ENCODE data around the gene KRT85.

KRT85 gene

DNA sequence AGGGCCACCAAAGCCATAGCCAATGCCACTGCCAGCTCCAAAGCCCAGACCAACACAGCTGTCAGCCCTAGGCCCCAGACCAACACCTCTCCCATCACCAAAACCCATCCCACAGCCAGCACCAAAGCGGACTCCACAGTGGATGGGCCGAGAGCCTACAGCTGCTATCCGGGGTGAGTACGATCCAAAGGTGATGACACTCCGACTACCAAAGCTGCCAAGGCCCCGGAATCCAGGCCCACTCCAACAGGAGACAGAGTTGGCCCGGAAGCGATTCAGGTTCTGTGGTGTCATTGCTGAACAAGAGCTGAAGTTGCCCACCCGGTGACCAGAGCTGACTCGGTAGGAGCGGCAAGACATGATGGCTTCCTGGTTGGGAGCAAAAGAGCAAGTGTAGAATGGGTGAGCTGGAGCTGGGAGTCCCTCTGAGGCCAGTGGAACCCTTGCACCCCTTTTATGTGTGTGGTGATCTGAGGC lies 18.0 kb upstream of the KRT85 start, which contains the start of gene KRT84:
Gene KRT84, minus strand, starts transcription at position 427 of the 477 bp plus-strand sequence. Its CDS starts 67 bp downstream, at position 360.
- TF ChIP-seq POLR2AphosphoS5 (IDR thresholded peaks at IDR 0.05; ENCODE audit: low read depth, low read length) (no peak), SIN3A (IDR thresholded peaks at IDR 0.05; ENCODE audit: borderline replicate concordance, insufficient read depth, low read length) (no peak), FOXP2 (optimal IDR thresholded peaks at IDR 0.05; ENCODE audit: borderline replicate concordance, extremely low read depth, extremely low read length, insufficient read depth) (no peak), TAF1 (IDR thresholded peaks at IDR 0.05; ENCODE audit: borderline replicate concordance, insufficient read depth, low read length) (no peak)
- TF ChIP-seq, protein P1, sequence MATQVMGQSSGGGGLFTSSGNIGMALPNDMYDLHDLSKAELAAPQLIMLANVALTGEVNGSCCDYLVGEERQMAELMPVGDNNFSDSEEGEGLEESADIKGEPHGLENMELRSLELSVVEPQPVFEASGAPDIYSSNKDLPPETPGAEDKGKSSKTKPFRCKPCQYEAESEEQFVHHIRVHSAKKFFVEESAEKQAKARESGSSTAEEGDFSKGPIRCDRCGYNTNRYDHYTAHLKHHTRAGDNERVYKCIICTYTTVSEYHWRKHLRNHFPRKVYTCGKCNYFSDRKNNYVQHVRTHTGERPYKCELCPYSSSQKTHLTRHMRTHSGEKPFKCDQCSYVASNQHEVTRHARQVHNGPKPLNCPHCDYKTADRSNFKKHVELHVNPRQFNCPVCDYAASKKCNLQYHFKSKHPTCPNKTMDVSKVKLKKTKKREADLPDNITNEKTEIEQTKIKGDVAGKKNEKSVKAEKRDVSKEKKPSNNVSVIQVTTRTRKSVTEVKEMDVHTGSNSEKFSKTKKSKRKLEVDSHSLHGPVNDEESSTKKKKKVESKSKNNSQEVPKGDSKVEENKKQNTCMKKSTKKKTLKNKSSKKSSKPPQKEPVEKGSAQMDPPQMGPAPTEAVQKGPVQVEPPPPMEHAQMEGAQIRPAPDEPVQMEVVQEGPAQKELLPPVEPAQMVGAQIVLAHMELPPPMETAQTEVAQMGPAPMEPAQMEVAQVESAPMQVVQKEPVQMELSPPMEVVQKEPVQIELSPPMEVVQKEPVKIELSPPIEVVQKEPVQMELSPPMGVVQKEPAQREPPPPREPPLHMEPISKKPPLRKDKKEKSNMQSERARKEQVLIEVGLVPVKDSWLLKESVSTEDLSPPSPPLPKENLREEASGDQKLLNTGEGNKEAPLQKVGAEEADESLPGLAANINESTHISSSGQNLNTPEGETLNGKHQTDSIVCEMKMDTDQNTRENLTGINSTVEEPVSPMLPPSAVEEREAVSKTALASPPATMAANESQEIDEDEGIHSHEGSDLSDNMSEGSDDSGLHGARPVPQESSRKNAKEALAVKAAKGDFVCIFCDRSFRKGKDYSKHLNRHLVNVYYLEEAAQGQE (IDR thresholded peaks at IDR 0.05; ENCODE audit: insufficient read depth in 1 of 2, low read depth in 2 of 2, low read length in 2 of 2): no peak

DNA sequence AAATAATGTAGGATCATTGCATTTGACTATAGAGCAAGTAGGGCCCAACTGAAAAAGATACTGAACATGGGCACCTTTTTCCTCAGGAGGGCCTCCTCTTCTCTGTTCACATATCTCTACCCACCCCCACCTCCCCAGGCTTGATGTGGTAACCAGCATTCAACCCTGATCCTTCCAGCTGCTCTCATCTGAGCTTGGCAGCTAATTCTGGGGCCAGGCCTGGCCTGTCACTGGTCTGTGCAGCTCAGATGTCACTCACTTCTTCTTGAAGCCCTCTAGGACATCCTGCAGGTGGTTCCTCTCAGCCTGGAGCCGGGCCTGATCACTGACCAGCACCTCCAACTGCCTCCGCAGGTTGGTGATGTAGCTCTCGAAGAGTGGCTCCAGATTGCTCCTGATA lies 16.1 kb upstream of the KRT85 start:
- TF ChIP-seq FOXP2 (optimal IDR thresholded peaks at IDR 0.05; ENCODE audit: borderline replicate concordance, extremely low read depth, extremely low read length, insufficient read depth): no peak
- TF ChIP-seq SIN3A (IDR thresholded peaks at IDR 0.05; ENCODE audit: borderline replicate concordance, insufficient read depth, low read length): no peak
- TF ChIP-seq POLR2AphosphoS5 (IDR thresholded peaks at IDR 0.05; ENCODE audit: low read depth, low read length): no peak
- TF ChIP-seq, protein P1 (IDR thresholded peaks at IDR 0.05; ENCODE audit: insufficient read depth in 1 of 2, low read depth in 2 of 2, low read length in 2 of 2): no peak
- TF ChIP-seq TAF1 (IDR thresholded peaks at IDR 0.05; ENCODE audit: borderline replicate concordance, insufficient read depth, low read length): no peak

DNA sequence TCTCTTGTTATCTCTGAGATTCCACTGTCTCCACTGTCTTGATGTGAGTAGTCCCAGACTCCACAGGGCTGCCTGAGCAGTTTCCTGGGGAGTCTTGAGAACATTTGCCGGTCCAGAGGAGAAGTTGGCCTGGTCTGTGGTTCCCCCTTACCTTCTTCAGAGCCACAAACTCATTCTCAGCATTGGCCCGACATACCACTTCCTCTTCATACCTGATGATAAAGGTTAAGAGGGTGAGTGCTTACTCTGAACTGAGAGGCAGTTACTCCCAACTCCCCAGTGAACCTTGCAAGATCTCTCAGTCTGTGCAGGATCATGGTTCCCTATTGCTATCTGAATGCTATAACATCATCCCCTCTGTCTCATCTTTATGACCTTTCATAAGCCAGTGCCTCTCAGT lies 15.6 kb upstream of the KRT85 start:
- TF ChIP-seq FOXP2 (optimal IDR thresholded peaks at IDR 0.05; ENCODE audit: borderline replicate concordance, extremely low read depth, extremely low read length, insufficient read depth): no peak
- TF ChIP-seq, protein P1 (IDR thresholded peaks at IDR 0.05; ENCODE audit: insufficient read depth in 1 of 2, low read depth in 2 of 2, low read length in 2 of 2): no peak
- TF ChIP-seq TAF1 (IDR thresholded peaks at IDR 0.05; ENCODE audit: borderline replicate concordance, insufficient read depth, low read length): no peak
- TF ChIP-seq SIN3A (IDR thresholded peaks at IDR 0.05; ENCODE audit: borderline replicate concordance, insufficient read depth, low read length): no peak
- no peak for TF ChIP-seq POLR2AphosphoS5 (IDR thresholded peaks at IDR 0.05; ENCODE audit: low read depth, low read length)

DNA sequence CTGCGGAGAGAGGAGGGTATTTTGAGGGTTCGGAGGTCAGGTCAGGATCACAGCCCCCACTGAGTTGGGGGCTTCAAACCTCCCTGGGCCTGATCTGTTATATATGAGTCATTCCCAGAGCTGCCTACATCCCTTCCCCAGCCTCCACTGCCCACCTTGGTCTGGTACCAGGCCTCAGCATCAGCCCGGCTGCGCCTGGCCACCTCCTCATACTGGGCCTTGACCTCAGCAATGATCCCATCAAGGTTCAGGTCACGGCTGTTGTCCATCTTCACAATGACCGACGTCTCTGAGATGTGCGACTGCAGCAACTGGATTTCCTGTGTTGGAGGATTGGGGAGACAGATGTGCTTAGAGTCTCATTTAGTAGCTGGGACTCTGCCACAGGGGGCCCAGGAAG lies 13.9 kb upstream of the KRT85 start:
- no peak for TF ChIP-seq POLR2AphosphoS5 (IDR thresholded peaks at IDR 0.05; ENCODE audit: low read depth, low read length)
- no peak for TF ChIP-seq FOXP2 (optimal IDR thresholded peaks at IDR 0.05; ENCODE audit: borderline replicate concordance, extremely low read depth, extremely low read length, insufficient read depth)
- no peak for TF ChIP-seq SIN3A (IDR thresholded peaks at IDR 0.05; ENCODE audit: borderline replicate concordance, insufficient read depth, low read length)
- no peak for TF ChIP-seq TAF1 (IDR thresholded peaks at IDR 0.05; ENCODE audit: borderline replicate concordance, insufficient read depth, low read length)
- TF ChIP-seq, protein P1 (IDR thresholded peaks at IDR 0.05; ENCODE audit: insufficient read depth in 1 of 2, low read depth in 2 of 2, low read length in 2 of 2): no peak
